Mucosa of rectum (tissue), 2 donors: Measurements from ENCODE around the gene ATP2B2.

Experiments
- H3K27ac ChIP-seq, 2 donors: one replicate each; pipeline ENCODE4 v1.7.0; 2013; ENCODE audit warnings: inconsistent platforms in 2 of 2, low read depth in 2 of 2, low read length in 2 of 2
- H3K27me3 ChIP-seq, 2 donors: one replicate each; pipeline ENCODE4 v1.7.0; 2013; ENCODE audit warnings: low read length in 2 of 2; ENCODE audit not compliant: control insufficient read depth in 2 of 2, insufficient read depth in 2 of 2
- H3K36me3 ChIP-seq, 2 donors: one replicate each; pipeline ENCODE4 v1.7.0; 2013; ENCODE audit warnings: low read length in 2 of 2; ENCODE audit not compliant: control insufficient read depth in 2 of 2, insufficient read depth in 2 of 2
- H3K4me1 ChIP-seq, 2 donors: one replicate each; pipeline ENCODE4 v1.7.0; 2013; ENCODE audit warnings: low read length in 2 of 2, mild to moderate bottlenecking in 1 of 2; ENCODE audit not compliant: control insufficient read depth in 2 of 2, insufficient read depth in 2 of 2
- H3K4me3 ChIP-seq, 2 donors: one replicate each; pipeline ENCODE4 v1.7.0; 2013; ENCODE audit warnings: low read length in 2 of 2
- H3K9ac ChIP-seq, 2 donors: one replicate each; pipeline ENCODE4 v1.7.0; 2013; ENCODE audit warnings: low read length in 2 of 2, low read depth in 1 of 2, mild to moderate bottlenecking in 1 of 2
- H3K9me3 ChIP-seq, 2 donors: one replicate each; pipeline ENCODE4 v1.7.0; 2013; ENCODE audit warnings: low read length in 2 of 2; ENCODE audit not compliant: control insufficient read depth in 2 of 2
- donor health status: healthy.
- donor health status: Normal muscosa, but diverticular disease.

The ATP2B2 gene

DNA sequence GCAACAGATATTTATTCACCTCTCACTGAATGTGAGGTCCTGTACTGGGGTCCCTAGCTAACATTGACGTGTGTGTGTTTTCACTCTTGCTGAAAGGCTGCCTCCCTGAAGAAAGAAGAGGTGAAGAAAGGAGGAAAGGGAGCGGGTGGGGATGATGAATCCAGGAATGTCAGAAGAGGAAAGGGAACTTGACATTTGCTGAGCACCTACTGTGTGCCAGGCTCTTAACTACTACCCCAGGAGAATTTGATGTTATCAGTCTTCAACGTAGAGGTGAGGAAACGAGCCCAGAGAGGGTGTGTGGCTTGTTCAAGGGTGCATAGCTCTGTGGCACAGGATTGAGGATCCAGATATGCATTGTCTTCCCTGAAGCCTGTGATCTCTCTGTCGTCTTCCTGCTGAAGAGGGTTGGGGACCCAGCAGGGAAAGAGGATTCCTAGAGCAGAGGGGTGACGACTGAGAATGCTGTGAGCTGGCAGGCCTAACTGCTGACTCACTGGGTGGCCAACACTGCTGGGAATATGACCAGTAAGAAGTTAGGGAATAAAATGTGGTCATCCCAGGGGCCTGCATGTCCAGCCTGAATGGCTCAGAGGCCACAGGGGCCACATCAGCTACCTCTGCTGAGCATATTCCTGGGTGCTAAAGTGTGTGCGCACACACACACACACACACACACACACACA lies 6.6 kb upstream of the ATP2B2 start:
- no peaks in the 10 kb centered on the region for H3K36me3 ChIP-seq
- H3K27me3 ChIP-seq, result no peaks in the 10 kb centered on the region
- H3K9me3 ChIP-seq, result no peaks in the 10 kb centered on the region
- no peak overlapping the region for H3K9ac ChIP-seq
- no peak overlapping the region for H3K27ac ChIP-seq
- no peaks in the 10 kb centered on the region for H3K4me1 ChIP-seq
- H3K4me3 ChIP-seq, result no peak overlapping the region

DNA sequence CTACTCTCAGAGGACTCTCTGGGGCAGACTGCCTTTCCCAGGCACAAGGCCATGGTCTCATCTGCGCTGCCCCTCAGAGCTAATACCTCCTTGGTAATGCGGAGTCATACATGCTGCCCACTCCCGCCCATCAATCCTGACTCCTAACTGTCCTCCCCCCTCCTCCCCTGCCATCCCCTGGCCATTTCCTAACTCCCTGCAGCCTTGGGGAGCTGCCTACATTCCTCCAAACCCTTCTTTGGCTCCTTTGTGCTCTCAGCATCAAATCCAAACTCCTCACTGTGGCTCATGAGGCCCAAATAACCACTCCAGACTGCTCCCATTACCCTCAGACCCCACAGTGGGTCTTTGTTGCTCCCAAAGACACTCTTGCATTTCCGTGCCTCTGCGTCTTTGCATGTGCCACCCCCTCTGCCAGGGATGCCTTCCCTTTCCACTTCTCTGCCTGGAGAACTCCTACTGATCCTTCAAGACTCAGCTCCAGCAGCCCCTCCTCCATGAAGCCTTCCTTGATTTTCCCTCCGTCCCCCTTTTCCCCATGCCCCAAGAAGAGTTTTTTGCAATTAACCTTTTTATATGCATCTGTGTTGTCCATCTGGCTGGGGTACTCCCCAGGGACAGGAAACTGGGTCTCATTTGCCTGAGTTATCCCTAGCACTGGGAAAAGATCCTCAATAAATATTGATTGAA lies 5.5 kb upstream of the ATP2B2 start:
- no peak overlapping the region for H3K4me3 ChIP-seq
- H3K27ac ChIP-seq, result no peak overlapping the region
- no peak overlapping the region for H3K9ac ChIP-seq
- no peaks in the 10 kb centered on the region for H3K4me1 ChIP-seq
- H3K27me3 ChIP-seq, result peaks cover 4 to 5% of the 10 kb centered on the region in 2 donors
- H3K36me3 ChIP-seq, result no peaks in the 10 kb centered on the region
- no peaks in the 10 kb centered on the region for H3K9me3 ChIP-seq

DNA sequence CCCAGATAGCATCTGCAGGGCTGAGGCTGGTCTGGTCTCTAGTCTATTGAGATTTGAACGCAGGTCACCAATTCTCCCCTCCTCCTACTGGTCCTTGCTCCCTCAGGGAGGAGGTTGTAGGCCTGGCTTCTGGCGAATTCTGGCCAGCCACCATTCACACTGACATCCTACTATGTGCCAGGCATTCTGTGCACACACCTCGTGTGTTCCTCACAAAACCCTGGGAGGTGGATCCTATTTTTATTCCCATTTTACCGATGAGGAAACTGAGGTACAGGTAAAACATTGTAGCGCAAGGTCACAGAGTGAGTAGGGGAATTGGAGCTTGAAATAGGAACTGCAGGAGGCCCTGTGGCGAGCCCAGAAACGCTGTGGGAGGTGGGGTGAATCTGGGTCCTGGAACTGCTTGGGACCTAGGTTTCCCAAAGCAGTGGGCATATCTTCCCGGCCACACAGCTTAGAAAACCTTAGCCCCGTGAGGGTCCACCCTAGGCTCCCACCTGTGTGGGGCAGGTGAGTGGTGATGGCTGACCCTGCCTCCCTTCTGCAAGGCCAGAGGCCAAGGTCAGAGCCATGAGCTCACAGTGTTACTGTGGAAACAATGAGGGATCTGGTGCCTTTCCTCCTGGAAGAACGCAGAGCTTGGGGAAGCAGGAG lies 4.8 kb upstream of the ATP2B2 start:
- no peak overlapping the region for H3K9ac ChIP-seq
- H3K27ac ChIP-seq, result no peak overlapping the region
- H3K4me1 ChIP-seq, result no peaks in the 10 kb centered on the region
- no peaks in the 10 kb centered on the region for H3K9me3 ChIP-seq
- no peaks in the 10 kb centered on the region for H3K36me3 ChIP-seq
- H3K27me3 ChIP-seq, result peaks cover 4 to 6% of the 10 kb centered on the region in 2 donors
- no peak overlapping the region for H3K4me3 ChIP-seq

DNA sequence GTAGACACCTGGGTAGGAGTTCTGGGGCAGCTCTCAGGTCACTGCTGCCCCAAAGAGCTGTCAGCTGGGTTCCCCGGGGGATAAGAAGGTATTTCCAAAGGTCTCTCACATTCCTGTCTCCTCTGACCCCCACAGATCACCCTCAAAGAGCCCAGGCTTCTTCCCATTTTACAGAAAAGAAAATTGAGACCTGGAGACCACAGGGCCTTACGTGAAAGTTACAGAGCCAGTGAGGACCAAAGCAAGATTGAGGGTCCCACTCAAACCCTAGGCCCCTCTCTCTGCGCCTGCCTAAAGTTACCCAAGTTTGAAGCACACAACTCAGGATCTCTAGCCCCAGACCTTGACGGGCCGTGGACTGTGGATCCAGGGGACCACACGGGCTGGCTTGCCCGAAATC lies 3.9 kb upstream of the ATP2B2 start:
- Histone ChIP-seq H3K4me1 (no peaks in the 10 kb centered on the region), H3K27ac (no peak overlapping the region), H3K36me3 (no peaks in the 10 kb centered on the region), H3K4me3 (no peak overlapping the region), H3K9ac (no peak overlapping the region), H3K27me3 (peaks cover 9 to 12% of the 10 kb centered on the region in 2 donors), H3K9me3 (no peaks in the 10 kb centered on the region)

DNA sequence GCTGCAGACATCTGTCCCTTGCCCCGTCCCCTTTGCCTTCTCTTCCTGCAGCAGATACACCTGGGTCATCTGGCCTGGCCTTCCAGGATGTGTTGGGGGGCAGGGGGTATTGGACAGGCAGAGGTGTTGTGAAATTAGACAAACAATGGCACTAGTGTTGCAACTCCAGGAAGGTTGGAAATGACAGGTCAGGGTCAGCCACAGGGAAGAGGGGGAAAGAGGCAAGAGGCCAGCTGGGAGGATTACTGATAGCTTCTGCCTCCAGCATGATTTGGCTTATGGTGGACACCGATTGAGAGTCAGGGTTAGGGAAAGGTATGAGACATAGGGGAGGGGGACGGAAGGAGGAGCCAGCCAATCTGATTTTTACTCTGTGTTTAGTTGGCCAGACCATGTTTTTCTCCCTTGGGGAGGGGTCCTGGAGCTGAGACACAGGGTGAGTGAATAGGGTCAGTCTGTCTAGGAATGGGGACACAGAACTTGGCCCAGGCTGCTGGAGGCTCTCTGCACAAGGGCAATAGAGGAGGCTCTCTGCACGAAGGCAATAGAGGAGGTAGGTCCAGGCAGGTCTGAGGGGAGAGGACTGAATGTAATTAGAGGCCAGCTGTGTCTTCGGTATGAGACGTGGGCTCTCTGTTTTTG lies 3.4 kb upstream of the ATP2B2 start:
- Histone ChIP-seq H3K4me1 (no peaks in the 10 kb centered on the region), H3K4me3 (no peak overlapping the region), H3K9me3 (no peaks in the 10 kb centered on the region), H3K9ac (no peak overlapping the region), H3K27me3 (peaks cover 9 to 12% of the 10 kb centered on the region in 2 donors), H3K36me3 (no peaks in the 10 kb centered on the region), H3K27ac (no peak overlapping the region)

DNA sequence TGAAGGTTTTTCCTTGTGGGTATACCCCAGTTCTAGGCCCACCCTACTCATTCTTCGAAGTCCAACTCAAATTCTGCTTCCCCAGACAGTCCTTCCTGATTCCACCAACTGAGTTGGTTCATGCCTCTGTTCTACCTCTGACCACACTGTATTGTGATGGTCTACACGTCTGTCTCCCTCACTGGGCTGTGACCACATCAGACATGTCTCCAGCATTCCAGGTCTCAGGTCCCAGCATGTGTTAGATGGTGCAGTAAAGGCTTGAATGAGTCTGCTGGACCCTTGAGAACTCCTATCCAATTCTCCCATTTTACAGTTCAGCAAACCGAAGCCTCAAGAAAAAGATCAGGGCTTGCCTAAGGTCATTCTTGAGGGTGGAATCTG lies 2.8 kb upstream of the ATP2B2 start:
- Histone ChIP-seq H3K9me3 (no peaks in the 10 kb centered on the region), H3K27ac (no peak overlapping the region), H3K4me1 (no peaks in the 10 kb centered on the region), H3K36me3 (no peaks in the 10 kb centered on the region), H3K9ac (no peak overlapping the region), H3K27me3 (peaks cover 9 to 12% of the 10 kb centered on the region in 2 donors), H3K4me3 (no peak overlapping the region)

DNA sequence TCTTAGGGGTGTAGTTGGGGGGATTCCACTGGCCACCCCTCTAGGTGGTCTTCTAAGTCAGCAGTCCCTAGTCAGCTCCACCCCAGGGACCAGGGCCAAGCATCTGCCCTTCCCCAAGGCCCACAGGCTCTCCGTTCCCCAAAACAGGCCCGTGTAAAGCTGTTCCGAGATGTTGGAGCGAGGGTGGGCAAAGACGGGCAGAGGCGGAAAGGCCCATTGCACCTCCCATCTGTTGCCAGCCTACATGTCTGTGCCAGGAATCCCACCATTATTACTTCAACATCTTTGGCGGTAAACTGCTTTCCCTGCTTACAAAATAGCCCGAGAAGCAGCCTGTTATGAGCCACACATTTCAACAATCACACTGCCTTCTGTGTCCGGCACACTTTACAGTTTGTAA lies 1.9 kb upstream of the ATP2B2 start:
- no peak overlapping the region for H3K27ac ChIP-seq
- peaks cover 9 to 12% of the 10 kb centered on the region in 2 donors for H3K27me3 ChIP-seq
- H3K9me3 ChIP-seq, result no peaks in the 10 kb centered on the region
- no peak overlapping the region for H3K4me3 ChIP-seq
- no peaks in the 10 kb centered on the region for H3K36me3 ChIP-seq
- no peaks in the 10 kb centered on the region for H3K4me1 ChIP-seq
- no peak overlapping the region for H3K9ac ChIP-seq

DNA sequence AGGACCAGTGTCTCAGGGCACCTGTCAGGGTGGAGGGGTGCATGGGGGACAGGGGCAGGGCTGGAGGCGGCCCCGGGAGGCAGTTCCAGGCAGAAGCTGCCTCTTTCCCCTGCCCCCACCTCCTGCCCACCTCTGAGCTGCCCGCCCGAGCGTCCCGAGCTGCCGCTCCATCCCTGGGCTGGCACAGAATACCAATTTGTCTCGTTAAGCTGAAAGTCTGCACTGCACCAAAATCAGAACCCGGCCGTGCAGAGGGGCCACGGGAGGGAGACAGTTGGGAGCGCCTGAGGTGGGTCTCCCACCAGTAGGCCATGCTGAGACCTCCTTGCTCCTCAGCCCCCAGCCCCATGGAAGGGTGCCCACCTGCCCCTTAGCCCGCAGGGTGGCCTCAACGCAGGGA lies 1.3 kb upstream of the ATP2B2 start:
- no peak overlapping the region for H3K9ac ChIP-seq
- H3K4me3 ChIP-seq, result no peak overlapping the region
- no peaks in the 10 kb centered on the region for H3K4me1 ChIP-seq
- H3K9me3 ChIP-seq, result no peaks in the 10 kb centered on the region
- H3K27me3 ChIP-seq, result peaks cover 9 to 12% of the 10 kb centered on the region in 2 donors
- no peak overlapping the region for H3K27ac ChIP-seq
- no peaks in the 10 kb centered on the region for H3K36me3 ChIP-seq

DNA sequence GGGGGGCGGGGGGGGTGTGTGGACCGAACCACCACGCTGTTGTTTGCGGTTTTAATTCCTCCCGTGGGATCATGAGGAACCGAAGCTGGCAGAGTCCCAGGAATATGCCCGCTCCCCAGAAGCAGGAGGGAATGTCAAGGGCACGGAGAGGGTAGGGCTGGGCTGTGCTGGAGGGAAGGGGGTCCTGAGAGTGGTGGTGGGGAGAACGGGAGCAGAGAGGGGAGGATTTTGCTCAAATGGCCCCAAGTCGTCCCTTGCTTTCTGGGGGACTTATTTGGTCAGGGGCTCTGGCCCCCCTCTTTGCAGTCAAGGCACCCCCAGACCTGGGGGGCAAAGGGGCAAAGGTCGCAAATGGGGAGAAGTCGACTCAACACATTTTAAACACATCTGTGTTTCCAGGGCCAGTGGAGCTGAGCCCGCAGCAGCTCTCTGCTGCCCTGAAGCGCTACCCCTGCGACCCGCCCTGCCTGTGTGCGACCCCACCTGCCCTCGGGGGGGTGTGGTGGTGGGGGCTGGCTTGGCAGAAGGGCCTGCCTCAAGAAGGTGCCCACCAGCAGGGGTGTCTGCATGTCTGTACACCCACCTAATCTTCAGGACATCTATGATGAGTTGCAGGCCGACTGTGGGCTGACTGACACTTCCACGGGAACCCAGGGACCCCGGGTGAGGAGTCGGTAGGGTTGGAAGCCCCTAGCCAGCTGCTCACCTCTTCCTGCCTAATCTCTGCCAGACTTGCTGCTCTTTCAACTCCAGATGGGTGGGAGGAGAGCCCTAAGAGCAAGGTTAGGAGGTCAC lies 602 bp upstream of the ATP2B2 start:
- Histone ChIP-seq H3K27ac (no peak overlapping the region), H3K36me3 (no peaks in the 10 kb centered on the region), H3K27me3 (peaks cover 9 to 12% of the 10 kb centered on the region in 2 donors), H3K9me3 (no peaks in the 10 kb centered on the region), H3K4me1 (no peaks in the 10 kb centered on the region), H3K4me3 (no peak overlapping the region), H3K9ac (no peak overlapping the region)
